ENCODE data around the gene IL1RAP.
"Not testable (repeated sequence)": the region's sequence is repeated elsewhere in the genome, so short reads cannot be mapped to it uniquely, and the experiment has no call there.

Gene IL1RAP

GRCh38 chr3:190512666-190513065, 1.2 kb upstream of the IL1RAP start:
- DNase-seq (ENCODE audit: low read depth in 2 of 2): no peak

GRCh38 chr3:190514413-190515153, 698 bp downstream of the IL1RAP start:
- no peak for DNase-seq (ENCODE audit: low read depth in 2 of 2)

GRCh38 chr3:190516416-190516815, 2.5 kb downstream of the IL1RAP start:
- no peak for DNase-seq (ENCODE audit: low read depth in 2 of 2)

GRCh38 chr3:190517687-190518086, 3.8 kb downstream of the IL1RAP start:
- no peak for DNase-seq (ENCODE audit: low read depth in 2 of 2)

- not testable (repeated sequence) for DNase-seq (ENCODE audit: low read depth in 2 of 2)
Observed at GRCh38 chr3:190518531-190518930, 4.6 kb downstream of the IL1RAP start.

- DNase-seq (ENCODE audit: low read depth in 2 of 2): no peak
Observed at GRCh38 chr3:190519886-190520285, 6.0 kb downstream of the IL1RAP start.

- no peak for DNase-seq (ENCODE audit: low read depth in 2 of 2)
Observed at GRCh38 chr3:190521998-190522397, 8.1 kb downstream of the IL1RAP start.

- DNase-seq (ENCODE audit: low read depth in 2 of 2): no peak
Observed at GRCh38 chr3:190522621-190523222, 8.8 kb downstream of the IL1RAP start.

- DNase-seq (ENCODE audit: low read depth in 2 of 2): no peak
Observed at GRCh38 chr3:190524942-190525341, 11.1 kb downstream of the IL1RAP start.

- no peak for DNase-seq (ENCODE audit: low read depth in 2 of 2)
Observed at GRCh38 chr3:190525634-190526033, 11.7 kb downstream of the IL1RAP start.

- DNase-seq (ENCODE audit: low read depth in 2 of 2): no peak
Observed at GRCh38 chr3:190526787-190527762, 13.2 kb downstream of the IL1RAP start.

- no peak for DNase-seq (ENCODE audit: low read depth in 2 of 2)
Observed at GRCh38 chr3:190528706-190529105, 14.8 kb downstream of the IL1RAP start.

GRCh38 chr3:190531406-190531805, 17.5 kb downstream of the IL1RAP start:
- no peak for DNase-seq (ENCODE audit: low read depth in 2 of 2)

- DNase-seq (ENCODE audit: low read depth in 2 of 2): no peak
Observed at GRCh38 chr3:190532731-190533203, 18.9 kb downstream of the IL1RAP start.

GRCh38 chr3:190533511-190534281, 19.8 kb downstream of the IL1RAP start:
- no peak for DNase-seq (ENCODE audit: low read depth in 2 of 2)

- DNase-seq (ENCODE audit: low read depth in 2 of 2): no peak
Observed at GRCh38 chr3:190534386-190534785, 20.5 kb downstream of the IL1RAP start.

- DNase-seq (ENCODE audit: low read depth in 2 of 2): no peak
Observed at GRCh38 chr3:190534986-190535385, 21.1 kb downstream of the IL1RAP start.

- DNase-seq (ENCODE audit: low read depth in 2 of 2): no peak
Observed at GRCh38 chr3:190537146-190537545, 23.3 kb downstream of the IL1RAP start.

GRCh38 chr3:190538288-190538687, 24.4 kb downstream of the IL1RAP start:
- DNase-seq (ENCODE audit: low read depth in 2 of 2): no peak

- no peak for DNase-seq (ENCODE audit: low read depth in 2 of 2)
Observed at GRCh38 chr3:190539526-190539925, 25.6 kb downstream of the IL1RAP start.

GRCh38 chr3:190541008-190541407, 27.1 kb downstream of the IL1RAP start:
- DNase-seq (ENCODE audit: low read depth in 2 of 2): no peak
